AG10803 (cell line): ENCODE measurements around the gene PRKN.

ENCODE experiments used
- DNase-seq: peaks from one replicate; pipeline ENCODE4 v3.0.0; 2010; ENCODE audit warnings: low read depth
- H3K4me3 ChIP-seq: 2 replicates; pipeline ENCODE4 v1.5.1; 2011; ENCODE audit warnings: mild to moderate bottlenecking, low read length, control low read depth
- TF ChIP-seq, protein P1 (sequence below): conservative IDR thresholded peaks from 2 replicates; pipeline ENCODE4 v1.5.1; 2011; ENCODE audit warnings: mild to moderate bottlenecking, low read length, control low read depth, inconsistent platforms

The PRKN gene

DNA sequence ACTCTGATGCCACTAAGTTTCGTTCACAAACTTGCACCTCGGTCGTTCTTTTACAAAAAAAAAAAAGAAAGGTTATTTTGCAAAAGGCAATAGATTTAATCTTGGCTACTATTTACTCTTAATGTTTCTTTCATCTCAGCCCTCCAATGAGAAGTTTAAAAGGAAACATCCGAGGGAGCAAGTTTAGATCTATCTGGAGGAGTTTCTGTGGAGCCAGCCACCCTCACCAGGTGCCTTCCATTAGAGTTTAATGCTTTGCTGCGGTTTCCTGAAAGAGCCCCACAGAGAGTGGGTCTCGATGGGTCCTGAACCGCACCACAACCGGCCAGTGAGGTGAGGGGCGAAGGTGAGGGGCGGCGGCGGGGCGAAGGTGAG is 632 bp downstream of the PRKN start:
- peak overlapping the region; percentile 74 for H3K4me3 ChIP-seq
- TF ChIP-seq, protein P1, sequence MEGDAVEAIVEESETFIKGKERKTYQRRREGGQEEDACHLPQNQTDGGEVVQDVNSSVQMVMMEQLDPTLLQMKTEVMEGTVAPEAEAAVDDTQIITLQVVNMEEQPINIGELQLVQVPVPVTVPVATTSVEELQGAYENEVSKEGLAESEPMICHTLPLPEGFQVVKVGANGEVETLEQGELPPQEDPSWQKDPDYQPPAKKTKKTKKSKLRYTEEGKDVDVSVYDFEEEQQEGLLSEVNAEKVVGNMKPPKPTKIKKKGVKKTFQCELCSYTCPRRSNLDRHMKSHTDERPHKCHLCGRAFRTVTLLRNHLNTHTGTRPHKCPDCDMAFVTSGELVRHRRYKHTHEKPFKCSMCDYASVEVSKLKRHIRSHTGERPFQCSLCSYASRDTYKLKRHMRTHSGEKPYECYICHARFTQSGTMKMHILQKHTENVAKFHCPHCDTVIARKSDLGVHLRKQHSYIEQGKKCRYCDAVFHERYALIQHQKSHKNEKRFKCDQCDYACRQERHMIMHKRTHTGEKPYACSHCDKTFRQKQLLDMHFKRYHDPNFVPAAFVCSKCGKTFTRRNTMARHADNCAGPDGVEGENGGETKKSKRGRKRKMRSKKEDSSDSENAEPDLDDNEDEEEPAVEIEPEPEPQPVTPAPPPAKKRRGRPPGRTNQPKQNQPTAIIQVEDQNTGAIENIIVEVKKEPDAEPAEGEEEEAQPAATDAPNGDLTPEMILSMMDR: no peak
- no peak for DNase-seq

DNA sequence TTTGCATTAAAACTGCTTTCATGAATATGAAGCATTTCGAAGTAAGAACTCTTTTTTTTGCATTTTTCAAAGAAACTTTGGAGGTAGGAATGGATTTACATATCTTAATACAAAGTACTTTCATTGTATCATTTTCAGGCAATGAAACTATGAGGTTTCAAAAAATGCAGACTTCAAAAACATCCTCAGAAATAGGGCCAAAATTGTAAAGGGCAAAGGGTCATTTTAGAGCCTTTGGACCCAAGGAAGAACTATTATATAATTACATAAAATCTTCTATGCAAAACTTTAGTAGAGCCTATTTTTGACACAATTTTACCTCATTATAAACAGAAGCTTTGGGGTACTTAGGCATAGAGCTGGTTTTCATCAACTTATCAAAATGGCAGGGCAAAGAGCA is 4.9 kb downstream of the PRKN start:
- TF ChIP-seq, protein P1: no peak
- DNase-seq: no peak
- no peak overlapping the region for H3K4me3 ChIP-seq

DNA sequence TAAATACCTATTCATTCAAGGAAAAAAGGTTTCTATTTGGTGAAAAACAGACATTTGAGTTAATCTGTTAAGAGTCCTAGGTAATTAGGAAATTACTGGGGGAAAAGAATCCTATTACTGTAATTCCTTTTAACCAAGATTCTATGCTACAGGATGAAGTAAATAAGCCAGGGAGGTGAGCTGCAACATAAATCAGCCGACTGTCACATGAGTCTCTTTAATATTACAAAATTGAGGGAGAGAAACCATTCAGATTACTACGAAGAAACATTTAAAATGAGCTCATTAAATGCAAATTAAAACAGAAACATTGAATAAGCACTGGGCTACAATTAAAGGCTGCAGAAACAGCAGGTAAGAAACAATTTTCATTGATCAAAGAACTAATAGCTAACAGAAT is 5.3 kb downstream of the PRKN start:
- no peak for DNase-seq
- TF ChIP-seq, protein P1: no peak
- H3K4me3 ChIP-seq: no peak overlapping the region

DNA sequence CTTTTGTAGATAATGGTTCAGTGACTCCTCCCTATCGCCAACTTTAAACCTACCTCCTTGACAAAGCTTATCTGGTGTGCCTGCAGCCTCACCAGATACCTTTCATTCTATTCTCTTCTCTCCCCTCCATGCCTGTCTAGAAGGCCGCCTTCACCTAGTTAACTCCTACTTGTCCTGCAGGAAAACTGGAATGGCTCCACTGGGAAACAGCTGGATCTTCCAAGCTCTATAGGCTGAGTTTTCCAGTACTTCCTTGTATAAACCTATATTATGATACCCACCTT is 6.2 kb downstream of the PRKN start:
- DNase-seq: no peak
- no peak overlapping the region for H3K4me3 ChIP-seq
- TF ChIP-seq, protein P1: no peak

DNA sequence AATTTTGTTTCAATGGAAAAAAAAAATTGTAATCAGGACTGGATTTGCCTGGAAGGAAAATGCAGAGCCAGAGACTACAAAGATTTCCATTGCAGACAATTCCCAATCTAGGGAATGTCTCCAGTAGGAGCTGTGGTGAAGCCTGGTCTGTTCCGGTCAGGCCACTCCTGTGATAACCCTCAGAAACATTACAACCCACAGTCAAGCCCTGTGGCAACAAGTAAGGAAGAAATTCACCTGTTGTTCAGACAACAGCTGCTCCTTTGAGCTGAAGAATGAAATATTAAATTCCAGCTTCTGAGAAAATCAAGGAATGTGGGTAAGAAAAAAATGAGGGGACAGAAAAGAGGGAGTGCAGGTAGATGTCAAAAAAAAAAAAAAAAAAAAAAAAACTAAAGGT is 8.0 kb downstream of the PRKN start:
- no peak for DNase-seq
- no peak overlapping the region for H3K4me3 ChIP-seq
- TF ChIP-seq, protein P1: no peak

DNA sequence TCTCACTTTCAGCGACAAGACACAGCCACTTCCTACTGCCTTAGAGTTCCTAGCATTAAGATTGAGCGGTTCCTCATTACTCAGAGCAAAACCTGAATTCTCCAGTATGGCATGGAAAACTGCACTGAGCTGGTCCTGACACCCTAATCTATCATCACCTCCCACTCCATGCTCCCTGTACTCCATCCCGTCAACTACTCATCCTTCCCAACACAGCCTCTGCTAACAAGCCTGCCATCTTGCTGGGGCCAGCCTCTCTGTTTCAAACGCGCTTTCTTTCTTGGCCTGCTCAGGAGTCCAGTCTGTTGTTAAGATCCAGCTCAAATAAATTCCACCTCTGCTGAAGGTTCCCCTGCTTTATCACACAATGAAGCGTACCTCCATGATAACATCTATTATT is 12.0 kb downstream of the PRKN start:
- DNase-seq: no peak
- TF ChIP-seq, protein P1: no peak

DNA sequence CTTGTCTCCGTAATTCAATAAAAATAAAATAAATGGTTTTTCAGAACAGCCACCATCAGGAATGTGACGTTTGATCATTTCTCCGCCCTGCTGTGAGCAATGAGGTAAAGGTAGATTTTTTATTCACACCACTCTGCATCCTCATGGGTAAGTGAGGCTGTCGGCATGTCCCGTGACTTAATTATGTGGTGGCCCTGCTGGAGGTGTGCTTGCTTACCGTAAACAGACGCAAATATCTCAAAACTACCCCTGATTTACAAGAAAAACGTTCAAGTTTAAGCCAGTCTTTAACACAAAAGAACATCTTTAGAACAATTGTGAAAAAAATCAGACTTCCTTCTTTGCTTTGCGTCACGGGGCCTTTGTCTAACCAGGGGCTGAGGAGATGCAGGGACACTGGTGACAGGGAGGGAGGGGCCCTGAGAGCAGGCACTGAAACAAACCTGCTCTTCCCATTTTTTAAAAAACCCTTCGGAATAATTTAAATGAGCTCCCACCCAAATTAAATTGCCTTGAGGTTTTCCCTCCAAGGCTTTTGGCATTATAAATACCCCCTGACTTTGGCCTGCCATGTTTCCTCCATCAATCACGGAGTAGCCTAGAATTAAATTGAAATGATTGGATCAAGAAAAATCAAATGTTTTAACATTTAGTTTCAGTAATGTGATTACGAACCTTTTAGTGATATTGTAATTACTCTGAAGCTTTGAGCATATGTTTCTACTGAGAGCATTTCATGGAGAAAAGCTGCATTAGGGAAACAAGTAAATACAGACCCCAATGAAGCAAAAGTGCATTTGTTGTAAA is 13.4 kb downstream of the PRKN start:
- H3K4me3 ChIP-seq: no peak overlapping the region
- no peak for DNase-seq
- TF ChIP-seq, protein P1: no peak

More for the DNA sequence above, 12.0 kb downstream of the PRKN start:
- no peak overlapping the region for H3K4me3 ChIP-seq
